ENCODE data around the gene FAM131B. TPM values are rescaled to one million over a fixed set of nuclear protein-coding genes. Genes with fewer than 3 reads are reported as not detected.

The FAM131B gene
- total and polyA plus RNA-seq, 2 of the 13 experiments (the other 11 are each of a cell fraction or from before 2014, with no cell fraction given): 0.07 TPM; not detected in 1

GRCh38 chr7:143401265-143401664 is 38.8 kb upstream of the FAM131B start (continued):
- TF ChIP-seq TBL1XR1 (IDR thresholded peaks at IDR 0.05; ENCODE audit: borderline replicate concordance, low read length, partially characterized antibody) (no peak), PITX1 (CRISPR knock-in tag; IDR thresholded peaks at IDR 0.05) (no peak), ZSCAN30 (CRISPR knock-in tag; IDR thresholded peaks at IDR 0.05) (no peak), FOXO4 (CRISPR knock-in tag; conservative IDR thresholded peaks at IDR 0.05) (no peak), TCF12 (IDR thresholded peaks at IDR 0.05) (no peak), TCF12 (CRISPR knock-in tag; IDR thresholded peaks at IDR 0.05) (no peak), SNAPC5 (CRISPR knock-in tag; IDR thresholded peaks at IDR 0.05; ENCODE audit: borderline replicate concordance) (no peak)

GRCh38 chr7:143399642-143400041 is 37.1 kb upstream of the FAM131B start:
- Histone ChIP-seq H3K27me3 (ENCODE audit: control insufficient read depth in 1 of 2, insufficient read depth in 2 of 2, low read length in 2 of 2) (no peaks in the 10 kb centered on the region), H3K36me3 (replicated peaks in 1 of 2; ENCODE audit: control insufficient read depth in 1 of 2, insufficient read depth in 2 of 2, low read length in 2 of 2) (no peaks in the 10 kb centered on the region), H3K4me3 (replicated peaks in 1 of 3; ENCODE audit: insufficient read depth in 1 of 3, low read depth in 2 of 3, low read length in 3 of 3) (no peak overlapping the region), H3K9ac (ENCODE audit: insufficient read depth, low read depth, low read length) (no peak overlapping the region), H3K79me2 (ENCODE audit: insufficient read depth, low read length) (no peaks in the 10 kb centered on the region), H3K9me3 (ENCODE audit: low read length) (no peaks in the 10 kb centered on the region), H4K20me1 (ENCODE audit: insufficient read depth, low read length) (no peaks in the 10 kb centered on the region), H3K4me2 (ENCODE audit: low read depth, low read length) (no peak overlapping the region), H2AFZ (ENCODE audit: low read length) (no peak overlapping the region), H3K27ac (ENCODE audit: extremely low read length, insufficient read depth, low read length) (no peak overlapping the region), H3K4me1 (ENCODE audit: insufficient read depth, low read length) (peaks cover 25% of the 10 kb centered on the region)
- no peak for ATAC-seq
- no peak for DNase-seq (ENCODE audit: low spot score)
- intact Hi-C loops (cut with micrococcal nuclease; ENCODE audit: unreplicated experiment): no loop called here
- in situ Hi-C loops (cut with HindIII; ENCODE audit: extremely low pct_ligation_motif_present, low pct_unique_long_range_greater_than_20kb): loop anchor here (25.0 kb wide), 1 partner anchor 513 kb away; the partner anchor contains the start of gene TCAF1
- WGBS (ENCODE audit: low lambda C conversion rate): 97% methylated on average over 13 of the region's 20 CpGs
- BruUV-seq (replicated peaks): no TSS peak
- no peak for TF ChIP-seq MTF1 (CRISPR knock-in tag; IDR thresholded peaks at IDR 0.05)
- TF ChIP-seq ELF4 (CRISPR knock-in tag; IDR thresholded peaks at IDR 0.05; ENCODE audit: borderline replicate concordance): no peak
- no peak for TF ChIP-seq DNMT3B (CRISPR knock-in tag; conservative IDR thresholded peaks at IDR 0.05)
- no peak for TF ChIP-seq ZNF782 (CRISPR knock-in tag; IDR thresholded peaks at IDR 0.05; ENCODE audit: borderline replicate concordance)
- no peak for TF ChIP-seq ZNF569 (CRISPR knock-in tag; IDR thresholded peaks at IDR 0.05; ENCODE audit: borderline replicate concordance)
- no peak for TF ChIP-seq HMGXB3 (CRISPR knock-in tag; IDR thresholded peaks at IDR 0.05; ENCODE audit: borderline replicate concordance)
- CTCF ChIA-PET (ENCODE audit: low intra/inter-chr PET ratio, low total read pairs): no interaction called here
- POLR2A ChIA-PET: no interaction called here
- FAIRE-seq: no peak

Data from HepG2 (cell line).